ENCODE measurements around the gene SLC6A11.
A peak's percentile ranks its signal among the peaks of the same experiment; 100 is the strongest.

Gene SLC6A11

GRCh38 chr3:10981031-10981430 is 165.0 kb downstream of the SLC6A11 start:
- DNase-seq (ENCODE audit: low read depth), result no peak

DNA sequence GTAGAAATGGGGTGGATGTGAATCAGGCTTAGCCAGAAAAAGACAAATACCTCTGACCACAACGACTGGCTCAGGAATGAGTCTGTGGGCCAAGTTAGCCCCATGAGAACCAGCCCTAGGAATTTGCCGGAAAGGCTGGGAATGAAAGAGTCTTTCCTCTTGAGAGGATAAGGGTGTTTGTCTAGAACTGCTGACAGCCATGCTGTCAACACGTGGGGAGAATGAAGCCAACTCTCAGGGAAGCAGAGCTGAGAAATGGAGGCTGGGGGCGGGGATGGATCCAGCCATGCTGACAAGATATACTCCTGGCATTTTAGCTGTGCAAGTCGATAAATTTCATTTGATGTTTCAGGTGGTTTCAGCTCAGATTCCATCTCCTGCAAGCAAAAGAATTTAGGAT is 165.9 kb downstream of the SLC6A11 start:
- DNase-seq (ENCODE audit: low read depth), result no peak

DNA sequence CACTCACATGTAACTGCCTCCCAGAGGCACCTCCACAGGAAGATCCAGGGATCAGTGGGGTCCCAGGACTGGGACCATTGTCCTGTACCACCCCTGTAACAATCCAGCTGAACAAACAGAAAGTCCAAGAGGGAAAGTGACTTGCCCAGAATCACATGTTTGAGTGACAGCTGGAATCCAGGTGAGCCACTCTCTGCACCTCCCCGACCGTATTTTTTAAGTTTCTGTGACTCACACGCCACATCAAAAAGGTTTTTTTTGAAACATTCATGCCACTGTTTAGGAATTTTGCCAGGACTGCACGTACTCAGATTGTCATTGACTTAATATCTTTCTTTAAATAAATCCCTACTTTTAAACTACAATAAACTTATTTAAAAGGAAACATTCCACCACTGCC is 166.8 kb downstream of the SLC6A11 start:
- DNase-seq (ENCODE audit: low read depth), result no peak

DNA sequence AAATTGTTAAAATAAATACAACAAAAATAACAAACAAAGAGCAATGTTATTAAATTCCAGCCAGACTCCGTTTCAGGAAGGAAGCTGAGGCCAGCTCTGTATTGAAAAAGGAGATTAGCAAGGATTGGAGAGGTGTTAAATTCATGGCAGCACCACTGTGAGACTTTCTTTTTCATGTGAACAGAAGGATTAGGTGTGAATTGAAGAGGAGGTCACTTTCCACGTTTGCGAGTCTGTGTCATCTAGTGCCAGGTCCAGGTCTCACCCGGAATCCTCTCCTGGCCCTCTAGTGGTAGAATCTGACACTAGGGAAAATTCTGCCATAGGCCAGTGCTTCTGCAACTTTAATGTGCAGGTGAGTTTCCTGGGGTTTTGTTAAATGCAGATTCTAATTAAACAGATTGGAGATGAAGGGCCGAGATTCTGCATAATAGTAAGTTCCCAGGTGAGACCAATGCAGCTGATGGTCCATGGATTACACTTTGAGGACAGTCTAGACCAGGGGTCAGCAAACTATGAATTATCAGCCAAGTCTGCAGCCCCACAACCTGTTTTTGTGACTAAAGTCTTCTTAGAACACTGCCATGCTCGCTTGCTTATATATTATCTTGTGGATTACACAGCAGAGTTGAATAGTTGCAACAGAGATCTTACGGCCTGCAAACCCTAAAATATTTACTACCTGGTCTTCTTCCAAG is 167.3 kb downstream of the SLC6A11 start:
- peak; percentile 13 for DNase-seq (ENCODE audit: low read depth)

DNA sequence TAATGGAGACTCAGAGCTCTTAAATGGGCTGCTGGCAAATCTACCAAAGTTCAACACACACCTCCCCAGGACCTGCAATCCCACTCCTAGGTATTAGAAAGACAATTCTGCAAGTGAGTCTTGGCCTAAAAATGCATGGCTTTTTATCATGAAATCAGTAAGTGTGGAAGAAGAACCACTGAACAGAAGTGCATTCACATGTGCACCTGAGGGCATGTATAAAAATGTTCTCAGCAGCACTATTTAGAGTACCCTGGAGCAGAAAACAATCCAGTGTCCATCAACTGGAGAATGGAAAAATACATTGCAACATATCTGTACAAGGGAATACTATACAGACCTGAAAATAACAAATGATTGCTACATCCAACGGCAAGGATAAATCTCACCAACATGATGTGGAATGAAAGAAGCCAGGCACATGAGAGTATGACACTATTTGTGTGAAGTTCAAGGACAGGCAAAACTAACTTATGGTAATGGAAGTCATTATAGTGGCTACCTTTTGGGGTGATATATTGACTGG is 168.4 kb downstream of the SLC6A11 start:
- DNase-seq (ENCODE audit: low read depth), result no peak

GRCh38 chr3:10985181-10985580 is 169.2 kb downstream of the SLC6A11 start:
- DNase-seq (ENCODE audit: low read depth), result no peak

- DNase-seq (ENCODE audit: low read depth), result no peak
Measured at GRCh38 chr3:10986592-10986991, 170.6 kb downstream of the SLC6A11 start.

- DNase-seq (ENCODE audit: low read depth), result no peak
Measured at GRCh38 chr3:10988001-10988665, 172.1 kb downstream of the SLC6A11 start.

- DNase-seq (ENCODE audit: low read depth), result no peak
Measured at GRCh38 chr3:10988991-10989484, 173.0 kb downstream of the SLC6A11 start.

Measured in stromal cell of bone marrow (primary cell).